Measurements from ENCODE around the gene SLC6A13. TPM values are rescaled to one million over a fixed set of nuclear protein-coding genes. Genes with fewer than 3 reads are reported as not detected.

SLC6A13 gene
- total and polyA plus RNA-seq, 10 of the 15 experiments (the other 5 are each of a cell fraction or from before 2014, with no cell fraction given): 0.18 to 1.2 (median 0.20) TPM; not detected in 3

DNA sequence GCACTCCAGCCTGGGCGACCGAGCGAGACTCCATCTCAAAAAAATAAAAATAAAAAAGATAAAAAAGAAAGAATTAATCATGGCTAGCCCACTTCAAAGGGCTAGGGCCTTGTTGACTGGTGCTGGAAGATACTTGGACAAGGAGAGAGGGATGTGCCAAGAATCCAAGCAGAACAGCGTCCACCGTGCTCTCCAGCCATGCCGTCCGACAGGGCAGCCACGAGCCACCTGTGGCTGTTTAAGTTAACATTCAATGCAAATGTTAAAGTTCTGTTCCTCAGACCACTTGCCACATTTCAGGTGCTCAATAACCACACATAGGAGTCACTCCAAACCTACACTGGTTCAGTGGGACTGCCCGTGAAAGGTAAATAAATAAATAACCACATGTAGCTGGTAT lies 21.4 kb downstream of the SLC6A13 start:
- ChIA-PET POLR2A (no interaction called here), SMC1A (ENCODE audit: uncharacterized antibody, unreplicated experiment) (no interaction called here), CTCF (no interaction called here), RAD21 (ENCODE audit: unreplicated experiment) (no interaction called here)
- Histone ChIP-seq H3K4me1 (ENCODE audit: control insufficient read depth, insufficient read depth, low read length) (no peaks in the 10 kb centered on the region), H3K4me3 (no peak overlapping the region), H3K9me3 (replicated peaks; ENCODE audit: control insufficient read depth, insufficient read depth, low read length) (peaks cover 4% of the 10 kb centered on the region; the same call in 2 of the 3 replicates), H3K27ac (ENCODE audit: control insufficient read depth, insufficient read depth) (no peak overlapping the region), H4K20me1 (ENCODE audit: control insufficient read depth, insufficient read depth) (no peaks in the 10 kb centered on the region), H2AFZ (ENCODE audit: control insufficient read depth, low read depth, low read length) (no peak overlapping the region), H3K4me2 (ENCODE audit: control insufficient read depth, insufficient read depth) (no peak overlapping the region), H3K36me3 (ENCODE audit: control insufficient read depth in 2 of 2, insufficient read depth in 2 of 2, low read length in 1 of 2) (no peaks in the 10 kb centered on the region), H3K27me3 (replicated peaks in 1 of 2; ENCODE audit: control insufficient read depth in 2 of 2, insufficient read depth in 2 of 2, low read length in 1 of 2) (no peaks in the 10 kb centered on the region), H3K79me2 (ENCODE audit: control insufficient read depth, insufficient read depth, low read length) (no peaks in the 10 kb centered on the region), H3K9ac (ENCODE audit: control insufficient read depth, insufficient read depth, low read length) (no peak overlapping the region)
- intact Hi-C loops (cut with micrococcal nuclease; ENCODE audit: unreplicated experiment) (no loop called here), in situ Hi-C loops (cut with MboI) (no loop called here)
- no TSS peak for BruUV-seq (replicated peaks)
- FAIRE-seq (no peak), DNase-seq (ENCODE audit: low read depth, low spot score) (no peak), ATAC-seq (no peak)
- WGBS (ENCODE audit: insufficient coverage, insufficient replicate concordance, low lambda C conversion rate, missing lambda C conversion rate): 68% methylated on average over 9 of the region's 9 CpGs
- TF ChIP-seq ZZZ3 (IDR thresholded peaks at IDR 0.05; ENCODE audit: control insufficient read depth, insufficient read length, low read depth) (no peak), TCF12 (IDR thresholded peaks at IDR 0.05; ENCODE audit: low read depth, low read length) (no peak), BCL11A (IDR thresholded peaks at IDR 0.05; ENCODE audit: low read depth, low read length) (no peak), IKZF2 (IDR thresholded peaks at IDR 0.05) (no peak), TAF1 (IDR thresholded peaks at IDR 0.05; ENCODE audit: borderline replicate concordance, low read depth, low read length) (no peak), GABPA (IDR thresholded peaks at IDR 0.05; ENCODE audit: low read depth) (no peak), NFYA (IDR thresholded peaks at IDR 0.05; ENCODE audit: borderline replicate concordance, low read depth, low read length) (no peak)
- TF ChIP-seq, protein P1, sequence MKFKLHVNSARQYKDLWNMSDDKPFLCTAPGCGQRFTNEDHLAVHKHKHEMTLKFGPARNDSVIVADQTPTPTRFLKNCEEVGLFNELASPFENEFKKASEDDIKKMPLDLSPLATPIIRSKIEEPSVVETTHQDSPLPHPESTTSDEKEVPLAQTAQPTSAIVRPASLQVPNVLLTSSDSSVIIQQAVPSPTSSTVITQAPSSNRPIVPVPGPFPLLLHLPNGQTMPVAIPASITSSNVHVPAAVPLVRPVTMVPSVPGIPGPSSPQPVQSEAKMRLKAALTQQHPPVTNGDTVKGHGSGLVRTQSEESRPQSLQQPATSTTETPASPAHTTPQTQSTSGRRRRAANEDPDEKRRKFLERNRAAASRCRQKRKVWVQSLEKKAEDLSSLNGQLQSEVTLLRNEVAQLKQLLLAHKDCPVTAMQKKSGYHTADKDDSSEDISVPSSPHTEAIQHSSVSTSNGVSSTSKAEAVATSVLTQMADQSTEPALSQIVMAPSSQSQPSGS (IDR thresholded peaks at IDR 0.05; ENCODE audit: low read length): no peak
- TF ChIP-seq, protein P2, sequence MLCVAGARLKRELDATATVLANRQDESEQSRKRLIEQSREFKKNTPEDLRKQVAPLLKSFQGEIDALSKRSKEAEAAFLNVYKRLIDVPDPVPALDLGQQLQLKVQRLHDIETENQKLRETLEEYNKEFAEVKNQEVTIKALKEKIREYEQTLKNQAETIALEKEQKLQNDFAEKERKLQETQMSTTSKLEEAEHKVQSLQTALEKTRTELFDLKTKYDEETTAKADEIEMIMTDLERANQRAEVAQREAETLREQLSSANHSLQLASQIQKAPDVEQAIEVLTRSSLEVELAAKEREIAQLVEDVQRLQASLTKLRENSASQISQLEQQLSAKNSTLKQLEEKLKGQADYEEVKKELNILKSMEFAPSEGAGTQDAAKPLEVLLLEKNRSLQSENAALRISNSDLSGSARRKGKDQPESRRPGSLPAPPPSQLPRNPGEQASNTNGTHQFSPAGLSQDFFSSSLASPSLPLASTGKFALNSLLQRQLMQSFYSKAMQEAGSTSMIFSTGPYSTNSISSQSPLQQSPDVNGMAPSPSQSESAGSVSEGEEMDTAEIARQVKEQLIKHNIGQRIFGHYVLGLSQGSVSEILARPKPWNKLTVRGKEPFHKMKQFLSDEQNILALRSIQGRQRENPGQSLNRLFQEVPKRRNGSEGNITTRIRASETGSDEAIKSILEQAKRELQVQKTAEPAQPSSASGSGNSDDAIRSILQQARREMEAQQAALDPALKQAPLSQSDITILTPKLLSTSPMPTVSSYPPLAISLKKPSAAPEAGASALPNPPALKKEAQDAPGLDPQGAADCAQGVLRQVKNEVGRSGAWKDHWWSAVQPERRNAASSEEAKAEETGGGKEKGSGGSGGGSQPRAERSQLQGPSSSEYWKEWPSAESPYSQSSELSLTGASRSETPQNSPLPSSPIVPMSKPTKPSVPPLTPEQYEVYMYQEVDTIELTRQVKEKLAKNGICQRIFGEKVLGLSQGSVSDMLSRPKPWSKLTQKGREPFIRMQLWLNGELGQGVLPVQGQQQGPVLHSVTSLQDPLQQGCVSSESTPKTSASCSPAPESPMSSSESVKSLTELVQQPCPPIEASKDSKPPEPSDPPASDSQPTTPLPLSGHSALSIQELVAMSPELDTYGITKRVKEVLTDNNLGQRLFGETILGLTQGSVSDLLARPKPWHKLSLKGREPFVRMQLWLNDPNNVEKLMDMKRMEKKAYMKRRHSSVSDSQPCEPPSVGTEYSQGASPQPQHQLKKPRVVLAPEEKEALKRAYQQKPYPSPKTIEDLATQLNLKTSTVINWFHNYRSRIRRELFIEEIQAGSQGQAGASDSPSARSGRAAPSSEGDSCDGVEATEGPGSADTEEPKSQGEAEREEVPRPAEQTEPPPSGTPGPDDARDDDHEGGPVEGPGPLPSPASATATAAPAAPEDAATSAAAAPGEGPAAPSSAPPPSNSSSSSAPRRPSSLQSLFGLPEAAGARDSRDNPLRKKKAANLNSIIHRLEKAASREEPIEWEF (IDR thresholded peaks at IDR 0.05; ENCODE audit: insufficient replicate concordance, low read depth, low read length): no peak
